SK-N-SH treated with all-trans-retinoic acid at 6 μM for 48 hours (cell line): Measurements from ENCODE around the gene CLCN4.

Source experiments
- ATAC-seq: fragments of 200-7000 bp; cut with Tn5 transposase; 3 replicates; pipeline ENCODE4 v1.9.1; 2020; ENCODE audit warnings: mild to moderate bottlenecking, moderate library complexity
- ARNTL ChIP-seq: fragments of 450-650 bp; formaldehyde crosslinking; IDR thresholded peaks from 2 replicates; pipeline ENCODE4 v1.5.0; 2020; ENCODE audit warnings: low read depth, mild to moderate bottlenecking, moderate library complexity, borderline replicate concordance
- BACH2 ChIP-seq: fragments of 250-450 bp; sonication (Bioruptor Pico); IDR thresholded peaks from 2 replicates; pipeline ENCODE4 v1.9.0; 2021; ENCODE audit warnings: mild to moderate bottlenecking, borderline replicate concordance
- CREB5 ChIP-seq: fragments of 250-450 bp; sonication (Bioruptor Pico); IDR thresholded peaks from 2 replicates; pipeline ENCODE4 v1.5.1; 2020; ENCODE audit warnings: low read depth, mild to moderate bottlenecking, moderate library complexity
- CSDC2 ChIP-seq: fragments of 250-450 bp; sonication (Bioruptor Pico); IDR thresholded peaks from 2 replicates; pipeline ENCODE4 v1.5.0; 2020; ENCODE audit warnings: mild to moderate bottlenecking, moderate library complexity
- CSRNP3 ChIP-seq: fragments of 250-450 bp; sonication (Bioruptor Pico); IDR thresholded peaks from 2 replicates; pipeline ENCODE4 v1.5.1; 2021; ENCODE audit warnings: mild to moderate bottlenecking, moderate library complexity
- ESRRG ChIP-seq: fragments of 250-450 bp; sonication (Bioruptor Pico); IDR thresholded peaks from 2 replicates; pipeline ENCODE4 v1.6.1; 2021; ENCODE audit warnings: mild to moderate bottlenecking
- GLIS3 ChIP-seq: fragments of 250-450 bp; sonication (Bioruptor Pico); IDR thresholded peaks from 2 replicates; pipeline ENCODE4 v1.5.0; 2020; ENCODE audit warnings: mild to moderate bottlenecking, moderate library complexity
- ISL1 ChIP-seq: fragments of 250-450 bp; sonication (Bioruptor Pico); IDR thresholded peaks from 2 replicates; pipeline ENCODE4 v2.1.2; 2022; ENCODE audit warnings: mild to moderate bottlenecking, moderate library complexity
- PATZ1 ChIP-seq: fragments of 250-450 bp; sonication (Bioruptor Pico); IDR thresholded peaks from 2 replicates; pipeline ENCODE4 v1.8.0; 2020; ENCODE audit warnings: mild to moderate bottlenecking, moderate library complexity, borderline replicate concordance
- POU6F1 ChIP-seq: fragments of 250-450 bp; sonication (Bioruptor Pico); IDR thresholded peaks from 2 replicates; pipeline ENCODE4 v1.8.0; 2021; ENCODE audit warnings: low read depth, mild to moderate bottlenecking, moderate library complexity, borderline replicate concordance
- PPARA ChIP-seq: fragments of 250-450 bp; sonication (Bioruptor Pico); IDR thresholded peaks from 2 replicates; pipeline ENCODE4 v1.5.0; 2020; ENCODE audit warnings: mild to moderate bottlenecking, borderline replicate concordance
- RARB ChIP-seq: fragments of 250-450 bp; sonication (Bioruptor Pico); IDR thresholded peaks from 2 replicates; pipeline ENCODE4 v1.8.0; 2021; ENCODE audit warnings: mild to moderate bottlenecking, moderate library complexity
- SNAI2 ChIP-seq: fragments of 250-450 bp; sonication (Bioruptor Pico); IDR thresholded peaks from 2 replicates; pipeline ENCODE4 v1.5.0; 2020; ENCODE audit warnings: mild to moderate bottlenecking, moderate library complexity
- TCF4 ChIP-seq: fragments of 250-450 bp; sonication (Bioruptor Pico); IDR thresholded peaks from 2 replicates; pipeline ENCODE4 v1.8.0; 2021; ENCODE audit warnings: mild to moderate bottlenecking, moderate library complexity, borderline replicate concordance
- TOX ChIP-seq: fragments of 250-450 bp; sonication (Bioruptor Pico); IDR thresholded peaks from 2 replicates; pipeline ENCODE4 v1.8.0; 2021; ENCODE audit warnings: mild to moderate bottlenecking, moderate library complexity, borderline replicate concordance
- TSHZ2 ChIP-seq: fragments of 250-450 bp; sonication (Bioruptor Pico); IDR thresholded peaks from 2 replicates; pipeline ENCODE4 v1.5.0; 2020; ENCODE audit warnings: mild to moderate bottlenecking, moderate library complexity
- ZC3H10 ChIP-seq: fragments of 250-450 bp; sonication (Bioruptor Pico); IDR thresholded peaks from 2 replicates; pipeline ENCODE4 v1.5.1; 2021; ENCODE audit warnings: mild to moderate bottlenecking, moderate library complexity
- ZFP3 ChIP-seq: fragments of 250-450 bp; sonication (Bioruptor Pico); IDR thresholded peaks from 2 replicates; pipeline ENCODE4 v1.5.0; 2020; ENCODE audit warnings: mild to moderate bottlenecking, moderate library complexity
- ZFP30 ChIP-seq: fragments of 450-650 bp; formaldehyde crosslinking; IDR thresholded peaks from 2 replicates; pipeline ENCODE4 v1.5.0; 2022; ENCODE audit warnings: mild to moderate bottlenecking, moderate library complexity
- ZNF565 ChIP-seq: fragments of 450-650 bp; formaldehyde crosslinking; conservative IDR thresholded peaks from 2 replicates; pipeline ENCODE4 v1.5.0; 2020; ENCODE audit warnings: low read depth, mild to moderate bottlenecking, moderate library complexity
- ZNF70 ChIP-seq: fragments of 450-650 bp; formaldehyde crosslinking; IDR thresholded peaks from 2 replicates; pipeline ENCODE4 v1.5.0; 2020; ENCODE audit warnings: mild to moderate bottlenecking, moderate library complexity
- ZNF8 ChIP-seq: fragments of 450-650 bp; formaldehyde crosslinking; IDR thresholded peaks from 2 replicates; pipeline ENCODE4 v1.5.0; 2020; ENCODE audit warnings: mild to moderate bottlenecking, moderate library complexity

CLCN4 gene

GRCh38 chrX:10168226-10168625 lies 11.5 kb downstream of the CLCN4 start:
- no peak for TF ChIP-seq BACH2 (CRISPR knock-in tag)
- TF ChIP-seq GLIS3: no peak
- TF ChIP-seq RARB: no peak
- no peak for TF ChIP-seq TCF4
- TF ChIP-seq SNAI2: no peak
- no peak for TF ChIP-seq CSDC2 (CRISPR knock-in tag)
- TF ChIP-seq PPARA: no peak
- TF ChIP-seq ARNTL (CRISPR knock-in tag): no peak
- TF ChIP-seq ZFP30 (CRISPR knock-in tag): no peak
- no peak for TF ChIP-seq CSRNP3 (CRISPR knock-in tag)
- TF ChIP-seq TSHZ2: no peak
- no peak for TF ChIP-seq ISL1
- no peak for TF ChIP-seq POU6F1 (CRISPR knock-in tag)
- no peak for TF ChIP-seq PATZ1
- TF ChIP-seq ZNF70 (CRISPR knock-in tag): no peak
- no peak for TF ChIP-seq ZNF565 (CRISPR knock-in tag)
- ATAC-seq: no peak

- TF ChIP-seq TCF4 (no peak), BACH2 (CRISPR knock-in tag) (no peak), CSRNP3 (CRISPR knock-in tag) (no peak), ESRRG (CRISPR knock-in tag) (no peak), SNAI2 (no peak), ZFP30 (CRISPR knock-in tag) (no peak), ZFP3 (CRISPR knock-in tag) (no peak), ARNTL (CRISPR knock-in tag) (no peak), TSHZ2 (no peak), ISL1 (no peak), ZC3H10 (CRISPR knock-in tag) (no peak), GLIS3 (no peak), ZNF70 (CRISPR knock-in tag) (no peak), ZNF8 (CRISPR knock-in tag) (no peak), CREB5 (CRISPR knock-in tag) (no peak), POU6F1 (CRISPR knock-in tag) (no peak), TOX (no peak), CSDC2 (CRISPR knock-in tag) (no peak)
- no peak for ATAC-seq
These were observed 12.4 kb downstream of the CLCN4 start for GRCh38 chrX:10169175-10169574.
